ENCODE results near the gene RERE.
A peak's percentile ranks its signal among the peaks of the same experiment; 100 is the strongest.

Gene RERE

GRCh38 chr1:8370905-8371315, 446.5 kb downstream of the RERE start:
- peak in 5 of 51 donors; percentile 23 to 75 (median 31) for DNase-seq

- DNase-seq = peak in 2 of 51 donors; percentile 36 to 75
Observed at GRCh38 chr1:8370046-8370881, 447.2 kb downstream of the RERE start.

GRCh38 chr1:8368956-8369639, 448.3 kb downstream of the RERE start:
- DNase-seq = peak in 1 of 51 donors; percentile 28

- no peak for DNase-seq
Observed at GRCh38 chr1:8367571-8368194, 449.8 kb downstream of the RERE start.

GRCh38 chr1:8365661-8366362, 451.6 kb downstream of the RERE start:
- no peak for DNase-seq

- DNase-seq = no peak
Observed at GRCh38 chr1:8364528-8365442, 452.7 kb downstream of the RERE start.

GRCh38 chr1:8363767-8364301, 453.6 kb downstream of the RERE start:
- no peak for DNase-seq

GRCh38 chr1:8363186-8363766, 454.2 kb downstream of the RERE start:
- DNase-seq = no peak

- DNase-seq = no peak
Observed at GRCh38 chr1:8362701-8363101, 454.7 kb downstream of the RERE start.

GRCh38 chr1:8361198-8361849, 456.1 kb downstream of the RERE start:
- DNase-seq = no peak

- DNase-seq = no peak
Observed at GRCh38 chr1:8360493-8361197, 456.8 kb downstream of the RERE start.

- no peak for DNase-seq
Observed at GRCh38 chr1:8359617-8360481, 457.6 kb downstream of the RERE start.

- DNase-seq = no peak
Observed at GRCh38 chr1:8358897-8359616, 458.4 kb downstream of the RERE start.

- no peak for DNase-seq
Observed at GRCh38 chr1:8358241-8358896, 459.1 kb downstream of the RERE start.

GRCh38 chr1:8357329-8358101, 459.9 kb downstream of the RERE start:
- DNase-seq = no peak
